Neural cell (in vitro differentiated cells): ENCODE results near the gene ABHD5.

Experiments used
- EP300 ChIP-seq: fragments of 450-650 bp; conservative IDR thresholded peaks from 2 replicates; pipeline ENCODE4 v1.6.1; 2014; ENCODE audit warnings: antibody characterized with exemption, mild to moderate bottlenecking, moderate library complexity; ENCODE audit not compliant: poor library complexity, severe bottlenecking
- POLR2AphosphoS5 ChIP-seq: IDR thresholded peaks from 2 replicates; pipeline ENCODE4 v1.6.1; 2012
- TF ChIP-seq, protein P1 (sequence below): fragments of 450-650 bp; IDR thresholded peaks from 2 replicates; pipeline ENCODE4 v1.5.1; 2014; ENCODE audit warnings: antibody characterized with exemption, mild to moderate bottlenecking, moderate library complexity; ENCODE audit not compliant: poor library complexity, severe bottlenecking

DNA sequence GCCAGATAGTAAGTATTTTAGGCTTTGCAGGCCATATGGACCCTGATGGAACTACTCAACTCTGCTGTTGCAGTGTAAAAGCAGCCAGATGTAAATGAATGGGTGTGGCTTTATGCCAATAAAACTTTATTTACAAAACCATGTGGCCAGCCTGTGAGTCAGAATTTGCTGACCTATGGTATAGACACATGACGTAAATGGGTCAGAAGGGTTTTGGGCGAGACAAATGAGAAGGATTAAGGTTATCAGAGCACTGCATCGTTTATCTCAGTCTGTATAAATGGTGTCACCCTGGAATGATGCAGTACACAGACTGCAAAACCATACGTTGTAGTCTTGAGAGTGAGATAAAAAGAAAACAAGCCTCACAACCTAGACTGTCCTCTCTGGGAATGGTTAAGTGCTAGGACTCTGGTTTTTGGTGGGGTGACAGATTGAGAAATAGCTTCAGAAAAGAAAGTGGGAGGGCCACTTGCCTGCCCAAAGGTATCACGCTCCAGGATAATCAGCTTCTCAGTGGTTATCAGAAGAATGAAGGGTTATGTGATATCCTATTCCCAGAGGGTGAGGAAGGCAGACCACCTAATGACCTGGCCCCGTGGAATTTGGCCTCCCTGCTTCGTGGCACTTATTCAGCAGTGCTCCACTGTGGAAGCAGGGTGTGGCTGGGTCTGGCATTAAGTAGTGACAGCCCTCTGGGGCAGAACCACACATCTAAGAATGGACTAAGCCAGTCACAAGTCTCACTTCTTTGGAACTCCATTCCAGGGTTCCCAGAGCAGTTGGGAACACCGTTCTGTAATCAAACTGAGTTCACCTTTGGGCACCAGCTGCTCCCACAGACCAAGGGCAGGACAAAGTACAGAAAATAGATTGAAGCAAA lies 46.1 kb downstream of the ABHD5 start:
- TF ChIP-seq, protein P1, sequence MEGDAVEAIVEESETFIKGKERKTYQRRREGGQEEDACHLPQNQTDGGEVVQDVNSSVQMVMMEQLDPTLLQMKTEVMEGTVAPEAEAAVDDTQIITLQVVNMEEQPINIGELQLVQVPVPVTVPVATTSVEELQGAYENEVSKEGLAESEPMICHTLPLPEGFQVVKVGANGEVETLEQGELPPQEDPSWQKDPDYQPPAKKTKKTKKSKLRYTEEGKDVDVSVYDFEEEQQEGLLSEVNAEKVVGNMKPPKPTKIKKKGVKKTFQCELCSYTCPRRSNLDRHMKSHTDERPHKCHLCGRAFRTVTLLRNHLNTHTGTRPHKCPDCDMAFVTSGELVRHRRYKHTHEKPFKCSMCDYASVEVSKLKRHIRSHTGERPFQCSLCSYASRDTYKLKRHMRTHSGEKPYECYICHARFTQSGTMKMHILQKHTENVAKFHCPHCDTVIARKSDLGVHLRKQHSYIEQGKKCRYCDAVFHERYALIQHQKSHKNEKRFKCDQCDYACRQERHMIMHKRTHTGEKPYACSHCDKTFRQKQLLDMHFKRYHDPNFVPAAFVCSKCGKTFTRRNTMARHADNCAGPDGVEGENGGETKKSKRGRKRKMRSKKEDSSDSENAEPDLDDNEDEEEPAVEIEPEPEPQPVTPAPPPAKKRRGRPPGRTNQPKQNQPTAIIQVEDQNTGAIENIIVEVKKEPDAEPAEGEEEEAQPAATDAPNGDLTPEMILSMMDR, result no peak
- TF ChIP-seq POLR2AphosphoS5 (no peak), EP300 (no peak)
